PC-3 (cell line): ENCODE data around the gene SH3BP4.

Source experiments
- CTCF ChIP-seq: fragments of 300-600 bp; sonication (generic); conservative IDR thresholded peaks from 2 replicates; pipeline ENCODE4 v1.5.1; 2017; ENCODE audit warnings: antibody characterized with exemption, low read depth, mild to moderate bottlenecking, low read length
- EZH2 ChIP-seq: fragments of 300-600 bp; sonication (generic); IDR thresholded peaks from one replicate; pipeline ENCODE4 v1.6.1; 2017; ENCODE audit warnings: antibody characterized with exemption, mild to moderate bottlenecking, low read length; ENCODE audit not compliant: unreplicated experiment
- EZH2phosphoT487 ChIP-seq: fragments of 300-600 bp; sonication (generic); IDR thresholded peaks from 2 replicates; pipeline ENCODE4 v1.6.1; 2018; ENCODE audit warnings: mild to moderate bottlenecking, antibody characterized with exemption, low read length, borderline replicate concordance

GRCh38 chr2:235024191-235024860 lies 72.5 kb downstream of the SH3BP4 start:
- TF ChIP-seq CTCF (no peak), EZH2phosphoT487 (no peak), EZH2 (no peak)
